GM04504 (cell line): Measurements from ENCODE around the gene KRTAP4-7.
"Not testable (repeated sequence)": the region's sequence is repeated elsewhere in the genome, so short reads cannot be mapped to it uniquely, and the experiment has no call there.

ENCODE experiments used
- DNase-seq: peaks from one replicate; pipeline ENCODE4 v3.0.0-alpha.2; 2012; ENCODE audit warnings: low read depth

KRTAP4-7 gene

GRCh38 chr17:41084100-41084856, at the start of gene KRTAP4-7:
TSS of gene KRTAP4-7 (plus strand) at chr17:41084150. CDS start at chr17:41084207, 57 bp downstream.
- not testable (repeated sequence) for DNase-seq

- DNase-seq, result not testable (repeated sequence)
Observed at GRCh38 chr17:41034346-41034935, 49.5 kb upstream of the KRTAP4-7 start, which contains the start of gene KRTAP1-3. TSS of gene KRTAP1-3 (minus strand) at chr17:41034874. CDS start at chr17:41034821, 53 bp downstream.

- no peak for DNase-seq
Observed at GRCh38 chr17:41037853-41038350, 46.0 kb upstream of the KRTAP4-7 start.

GRCh38 chr17:41040783-41041571, 43.0 kb upstream of the KRTAP4-7 start, which contains the start of gene KRTAP1-1:
TSS of gene KRTAP1-1 (minus strand) at chr17:41041450. CDS start at chr17:41041397, 53 bp downstream.
- not testable (repeated sequence) for DNase-seq

- DNase-seq, result no peak
Observed at GRCh38 chr17:41042953-41043352, 41.0 kb upstream of the KRTAP4-7 start.

GRCh38 chr17:41046735-41047465, 37.0 kb upstream of the KRTAP4-7 start, which contains the start of gene KRTAP2-1:
TSS of gene KRTAP2-1 (minus strand) at chr17:41047316. CDS start at chr17:41047267, 49 bp downstream.
- DNase-seq, result not testable (repeated sequence)

GRCh38 chr17:41048441-41048840, 35.5 kb upstream of the KRTAP4-7 start:
- DNase-seq, result no peak

GRCh38 chr17:41049110-41049509, 34.8 kb upstream of the KRTAP4-7 start:
- DNase-seq, result no peak

GRCh38 chr17:41052566-41052965, 31.4 kb upstream of the KRTAP4-7 start:
- no peak for DNase-seq

- no peak for DNase-seq
Observed at GRCh38 chr17:41054025-41054424, 29.9 kb upstream of the KRTAP4-7 start.

- not testable (repeated sequence) for DNase-seq
Observed at GRCh38 chr17:41054556-41054955, 29.4 kb upstream of the KRTAP4-7 start.

- DNase-seq, result not testable (repeated sequence)
Observed at GRCh38 chr17:41055130-41055529, 28.8 kb upstream of the KRTAP4-7 start, which contains the start of gene KRTAP2-2. TSS of gene KRTAP2-2 (minus strand) at chr17:41055230. CDS start at chr17:41055211, 19 bp downstream.

GRCh38 chr17:41057547-41057946, 26.4 kb upstream of the KRTAP4-7 start:
- no peak for DNase-seq

GRCh38 chr17:41058741-41059140, 25.2 kb upstream of the KRTAP4-7 start:
- DNase-seq, result no peak

- peak; percentile 89 for DNase-seq
Observed at GRCh38 chr17:41059276-41060051, 24.5 kb upstream of the KRTAP4-7 start.

- peak; percentile 86 for DNase-seq
Observed at GRCh38 chr17:41060052-41060604, 23.8 kb upstream of the KRTAP4-7 start, which contains the start of gene KRTAP2-3. TSS of gene KRTAP2-3 (minus strand) at chr17:41060114. CDS start at chr17:41060050, 64 bp downstream.

- DNase-seq, result peak; percentile 93
Observed at GRCh38 chr17:41061964-41062363, 22.0 kb upstream of the KRTAP4-7 start.

GRCh38 chr17:41063449-41063848, 20.5 kb upstream of the KRTAP4-7 start:
- DNase-seq, result no peak

GRCh38 chr17:41064301-41064700, 19.6 kb upstream of the KRTAP4-7 start:
- no peak for DNase-seq
